ENCODE results near the gene SEMA4D.

SEMA4D gene

DNA sequence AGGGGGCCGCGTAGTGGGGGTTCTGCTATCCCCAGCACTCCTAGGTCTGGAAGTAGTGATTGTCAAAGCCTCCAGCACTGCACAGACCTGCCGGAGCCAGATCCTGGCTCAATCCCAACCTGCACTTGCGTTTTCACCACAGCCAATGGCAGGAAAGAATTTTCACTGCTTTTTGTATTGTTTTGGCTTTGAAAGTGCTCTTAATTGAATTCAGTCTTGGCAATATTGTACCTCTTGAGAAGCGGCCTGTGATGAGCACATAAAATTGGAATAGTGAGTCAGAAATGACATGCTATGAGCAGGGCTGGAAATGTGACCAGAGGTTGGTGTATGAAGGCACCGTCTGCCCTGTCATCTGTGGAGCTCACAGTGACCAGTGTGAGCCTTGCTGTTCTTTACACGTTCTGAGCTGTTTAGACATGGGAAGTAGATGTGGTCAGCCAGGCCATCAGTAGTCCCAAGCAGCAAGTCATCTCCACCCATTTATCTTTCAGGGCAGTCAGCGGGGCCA, 138.1 kb downstream of the SEMA4D start:
- no peak overlapping the region for H3K4me3 ChIP-seq (ENCODE audit: low read length)
- H3K79me2 ChIP-seq (ENCODE audit: control insufficient read depth, insufficient read depth, low read length) = no peaks in the 10 kb centered on the region
- H2BK5ac ChIP-seq (ENCODE audit: low read length) = no peak overlapping the region
- H3K4me2 ChIP-seq (ENCODE audit: low read length) = no peak overlapping the region
- no peaks in the 10 kb centered on the region for H3K79me1 ChIP-seq (ENCODE audit: low read length)
- no peak overlapping the region for H3K18ac ChIP-seq (ENCODE audit: low read length)
- peaks cover 25% of the 10 kb centered on the region for H3K36me3 ChIP-seq (ENCODE audit: control insufficient read depth, insufficient read depth, low read length)
- H3K56ac ChIP-seq (ENCODE audit: low read length) = no peak overlapping the region
- no peak overlapping the region for H2BK120ac ChIP-seq (ENCODE audit: low read depth, low read length)
- H3K23ac ChIP-seq (ENCODE audit: low read length) = no peak overlapping the region
- DNase-seq = no peak
- H2AK5ac ChIP-seq (ENCODE audit: low read length) = no peak overlapping the region
- no peaks in the 10 kb centered on the region for H3K4me1 ChIP-seq (ENCODE audit: control insufficient read depth, low read depth, low read length)
- no CpG with 5 or more reads among the region's 8 CpGs for WGBS (ENCODE audit: extremely low coverage, insufficient coverage, low lambda C conversion rate)
- H4K8ac ChIP-seq (ENCODE audit: low read depth, low read length) = no peak overlapping the region
- H2BK15ac ChIP-seq (replicated peaks; ENCODE audit: low read depth) = no peak overlapping the region
- H3K9ac ChIP-seq (ENCODE audit: low read length) = no peak overlapping the region
- H3K27me3 ChIP-seq (ENCODE audit: insufficient read depth, low read length, poor library complexity) = no peaks in the 10 kb centered on the region
- no peak overlapping the region for H3K27ac ChIP-seq (ENCODE audit: low read depth, low read length)
- no peak overlapping the region for H4K5ac ChIP-seq (ENCODE audit: low read length)
- no peak overlapping the region for H3K4ac ChIP-seq (ENCODE audit: low read depth, low read length)

DNA sequence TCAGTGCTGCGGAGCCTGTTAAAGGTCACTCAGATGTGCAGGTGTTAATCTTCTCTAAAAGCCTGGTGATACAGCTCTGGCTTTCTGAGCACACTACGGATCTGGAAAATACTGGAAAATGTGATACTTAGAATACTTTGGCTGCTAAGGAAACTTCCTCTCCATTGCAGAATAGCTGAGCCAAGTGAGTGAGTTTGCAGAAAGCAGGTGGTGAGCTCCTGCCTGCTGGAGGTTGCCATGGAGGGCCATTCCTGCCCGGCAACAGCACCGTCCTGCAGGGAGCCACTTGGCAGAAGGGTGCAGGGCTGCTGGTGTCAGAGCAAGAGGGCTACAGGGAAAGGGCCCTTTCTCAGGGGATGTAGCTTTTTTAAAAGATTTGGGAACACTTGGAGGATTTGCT, 138.9 kb downstream of the SEMA4D start:
- no CpG with 5 or more reads among the region's 4 CpGs for WGBS (ENCODE audit: extremely low coverage, insufficient coverage, low lambda C conversion rate)
- DNase-seq = no peak
- no peaks in the 10 kb centered on the region for H3K27me3 ChIP-seq (ENCODE audit: insufficient read depth, low read length, poor library complexity)

DNA sequence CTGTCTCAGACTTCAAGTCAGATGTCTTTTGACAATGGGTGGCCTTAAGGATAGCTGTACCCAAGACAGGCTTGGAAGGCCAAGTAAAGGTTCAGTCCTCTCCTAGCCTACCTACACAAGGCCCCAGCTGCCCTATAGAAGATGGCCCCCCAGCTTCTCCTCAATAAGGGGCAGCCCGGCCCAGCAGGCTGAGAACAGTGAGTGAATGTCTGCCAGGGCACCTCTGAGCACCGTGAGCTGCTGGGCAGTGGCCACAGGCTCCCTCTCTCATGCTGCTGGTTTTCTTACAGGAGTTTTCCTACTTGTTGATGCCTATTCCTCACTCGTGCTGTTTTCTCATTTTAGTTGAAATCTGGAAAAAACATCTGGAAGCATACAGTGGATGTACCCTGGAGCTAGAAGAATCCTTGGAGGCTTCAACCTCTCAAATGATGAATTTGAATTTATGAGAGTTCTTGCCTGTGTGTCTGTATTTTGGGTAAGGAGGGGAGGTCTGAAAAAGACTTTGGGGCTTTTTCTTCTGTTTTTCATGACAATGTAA, 139.5 kb downstream of the SEMA4D start:
- WGBS (ENCODE audit: extremely low coverage, insufficient coverage, low lambda C conversion rate) = no CpG with 5 or more reads among the region's 3 CpGs
- H4K8ac ChIP-seq (ENCODE audit: low read depth, low read length) = no peak overlapping the region
- no peaks in the 10 kb centered on the region for H3K79me1 ChIP-seq (ENCODE audit: low read length)
- no peak for DNase-seq
- H3K9ac ChIP-seq (ENCODE audit: low read length) = no peak overlapping the region
- no peak overlapping the region for H3K18ac ChIP-seq (ENCODE audit: low read length)
- H3K36me3 ChIP-seq (ENCODE audit: control insufficient read depth, insufficient read depth, low read length) = peaks cover 25% of the 10 kb centered on the region
- no peak overlapping the region for H3K4ac ChIP-seq (ENCODE audit: low read depth, low read length)
- H2BK120ac ChIP-seq (ENCODE audit: low read depth, low read length) = no peak overlapping the region
- H2BK15ac ChIP-seq (replicated peaks; ENCODE audit: low read depth) = no peak overlapping the region
- H3K27me3 ChIP-seq (ENCODE audit: insufficient read depth, low read length, poor library complexity) = no peaks in the 10 kb centered on the region
- H3K4me1 ChIP-seq (ENCODE audit: control insufficient read depth, low read depth, low read length) = no peaks in the 10 kb centered on the region
- no peaks in the 10 kb centered on the region for H3K79me2 ChIP-seq (ENCODE audit: control insufficient read depth, insufficient read depth, low read length)
- no peak overlapping the region for H2BK5ac ChIP-seq (ENCODE audit: low read length)
- H3K56ac ChIP-seq (ENCODE audit: low read length) = no peak overlapping the region
- H3K27ac ChIP-seq (ENCODE audit: low read depth, low read length) = no peak overlapping the region
- H3K23ac ChIP-seq (ENCODE audit: low read length) = no peak overlapping the region
- H3K4me2 ChIP-seq (ENCODE audit: low read length) = no peak overlapping the region
- H3K4me3 ChIP-seq (ENCODE audit: low read length) = no peak overlapping the region
- H2AK5ac ChIP-seq (ENCODE audit: low read length) = no peak overlapping the region
- no peak overlapping the region for H4K5ac ChIP-seq (ENCODE audit: low read length)

More for the DNA sequence above, 138.9 kb downstream of the SEMA4D start:
- no peak overlapping the region for H4K8ac ChIP-seq (ENCODE audit: low read depth, low read length)
- no peak overlapping the region for H3K18ac ChIP-seq (ENCODE audit: low read length)
- H3K27ac ChIP-seq (ENCODE audit: low read depth, low read length) = no peak overlapping the region
- H3K9ac ChIP-seq (ENCODE audit: low read length) = no peak overlapping the region
- no peak overlapping the region for H2BK15ac ChIP-seq (replicated peaks; ENCODE audit: low read depth)
- H3K4ac ChIP-seq (ENCODE audit: low read depth, low read length) = no peak overlapping the region
- H3K79me2 ChIP-seq (ENCODE audit: control insufficient read depth, insufficient read depth, low read length) = no peaks in the 10 kb centered on the region
- no peak overlapping the region for H3K4me3 ChIP-seq (ENCODE audit: low read length)
- no peak overlapping the region for H3K4me2 ChIP-seq (ENCODE audit: low read length)
- H4K5ac ChIP-seq (ENCODE audit: low read length) = no peak overlapping the region
- no peak overlapping the region for H3K23ac ChIP-seq (ENCODE audit: low read length)
- H2BK120ac ChIP-seq (ENCODE audit: low read depth, low read length) = no peak overlapping the region
- no peaks in the 10 kb centered on the region for H3K79me1 ChIP-seq (ENCODE audit: low read length)
- no peak overlapping the region for H2BK5ac ChIP-seq (ENCODE audit: low read length)
- peaks cover 25% of the 10 kb centered on the region for H3K36me3 ChIP-seq (ENCODE audit: control insufficient read depth, insufficient read depth, low read length)
- no peaks in the 10 kb centered on the region for H3K4me1 ChIP-seq (ENCODE audit: control insufficient read depth, low read depth, low read length)
- no peak overlapping the region for H2AK5ac ChIP-seq (ENCODE audit: low read length)
- H3K56ac ChIP-seq (ENCODE audit: low read length) = no peak overlapping the region

DNA sequence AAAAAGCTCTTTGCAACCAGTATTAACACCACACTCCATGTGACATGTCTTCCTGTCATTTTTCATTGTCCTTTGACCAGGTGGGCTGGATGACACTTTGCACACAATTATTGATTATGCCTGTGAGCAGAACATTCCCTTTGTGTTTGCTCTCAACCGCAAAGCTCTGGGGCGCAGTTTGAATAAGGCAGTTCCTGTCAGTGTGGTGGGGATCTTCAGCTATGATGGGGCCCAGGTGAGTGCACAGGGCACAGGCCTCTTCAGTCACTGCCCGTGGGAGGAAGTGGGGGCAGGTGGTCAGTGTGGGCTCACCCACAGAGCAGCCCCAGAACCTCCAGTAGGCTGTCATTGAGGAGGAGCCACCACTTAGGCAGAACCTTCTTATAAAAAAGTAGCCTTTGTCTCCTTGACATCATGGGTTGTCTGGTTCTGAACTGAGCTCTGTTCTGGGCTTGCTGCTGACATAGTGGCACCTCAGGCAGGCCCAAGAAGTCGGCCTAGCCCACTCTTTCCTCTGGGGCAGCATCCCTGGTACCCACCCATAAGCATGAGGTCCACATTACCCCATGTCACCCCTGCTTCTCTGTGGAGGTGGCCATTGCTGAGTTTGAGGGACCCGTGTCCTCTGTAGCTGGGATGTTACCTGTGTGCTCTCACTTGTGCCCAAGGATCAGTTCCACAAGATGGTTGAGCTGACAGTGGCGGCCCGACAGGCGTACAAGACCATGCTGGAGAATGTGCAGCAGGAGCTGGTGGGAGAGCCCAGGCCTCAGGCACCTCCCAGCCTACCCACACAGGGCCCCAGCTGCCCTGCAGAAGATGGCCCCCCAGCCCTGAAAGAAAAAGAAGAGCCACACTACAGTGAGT, 140.3 kb downstream of the SEMA4D start:
- H3K4ac ChIP-seq (ENCODE audit: low read depth, low read length) = no peak overlapping the region
- H3K36me3 ChIP-seq (ENCODE audit: control insufficient read depth, insufficient read depth, low read length) = peaks cover 29% of the 10 kb centered on the region
- H3K18ac ChIP-seq (ENCODE audit: low read length) = no peak overlapping the region
- no peaks in the 10 kb centered on the region for H3K27me3 ChIP-seq (ENCODE audit: insufficient read depth, low read length, poor library complexity)
- H3K56ac ChIP-seq (ENCODE audit: low read length) = no peak overlapping the region
- peaks cover 3% of the 10 kb centered on the region for H3K79me1 ChIP-seq (ENCODE audit: low read length)
- no peak overlapping the region for H4K5ac ChIP-seq (ENCODE audit: low read length)
- H3K4me1 ChIP-seq (ENCODE audit: control insufficient read depth, low read depth, low read length) = no peaks in the 10 kb centered on the region
- DNase-seq = no peak
- no peak overlapping the region for H3K4me3 ChIP-seq (ENCODE audit: low read length)
- H2AK5ac ChIP-seq (ENCODE audit: low read length) = no peak overlapping the region
- H3K4me2 ChIP-seq (ENCODE audit: low read length) = no peak overlapping the region
- no peak overlapping the region for H2BK5ac ChIP-seq (ENCODE audit: low read length)
- H3K27ac ChIP-seq (ENCODE audit: low read depth, low read length) = no peak overlapping the region
- no peaks in the 10 kb centered on the region for H3K79me2 ChIP-seq (ENCODE audit: control insufficient read depth, insufficient read depth, low read length)
- no CpG with 5 or more reads among the region's 8 CpGs for WGBS (ENCODE audit: extremely low coverage, insufficient coverage, low lambda C conversion rate)
- H2BK120ac ChIP-seq (ENCODE audit: low read depth, low read length) = no peak overlapping the region
- H2BK15ac ChIP-seq (replicated peaks; ENCODE audit: low read depth) = no peak overlapping the region
- H3K9ac ChIP-seq (ENCODE audit: low read length) = no peak overlapping the region
- H3K23ac ChIP-seq (ENCODE audit: low read length) = no peak overlapping the region
- no peak overlapping the region for H4K8ac ChIP-seq (ENCODE audit: low read depth, low read length)

DNA sequence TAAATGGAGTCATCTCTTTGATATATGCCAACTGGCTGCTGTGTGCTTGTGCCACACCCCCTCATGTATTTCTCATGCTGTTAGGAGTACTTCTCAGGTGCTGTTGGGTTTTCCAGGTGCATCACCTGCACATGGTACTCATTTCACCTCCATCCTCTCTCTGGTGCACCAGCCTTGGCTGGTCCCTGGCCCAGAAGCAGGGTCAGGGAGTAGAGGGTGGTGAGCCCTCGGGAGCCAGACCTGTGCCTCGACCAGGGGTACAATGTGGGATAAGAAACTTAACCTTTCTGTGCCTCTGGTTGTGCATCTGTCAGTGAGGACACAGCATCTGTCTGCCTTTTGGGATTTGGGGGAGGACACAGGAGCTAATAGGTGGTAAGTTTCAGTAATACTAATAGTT, 141.1 kb downstream of the SEMA4D start:
- no peak overlapping the region for H2BK5ac ChIP-seq (ENCODE audit: low read length)
- H2BK15ac ChIP-seq (replicated peaks; ENCODE audit: low read depth) = no peak overlapping the region
- H3K4me2 ChIP-seq (ENCODE audit: low read length) = no peak overlapping the region
- H3K23ac ChIP-seq (ENCODE audit: low read length) = no peak overlapping the region
- H2AK5ac ChIP-seq (ENCODE audit: low read length) = no peak overlapping the region
- DNase-seq = no peak
- no peak overlapping the region for H3K18ac ChIP-seq (ENCODE audit: low read length)
- no peak overlapping the region for H3K9ac ChIP-seq (ENCODE audit: low read length)
- H3K4ac ChIP-seq (ENCODE audit: low read depth, low read length) = no peak overlapping the region
- no peaks in the 10 kb centered on the region for H3K27me3 ChIP-seq (ENCODE audit: insufficient read depth, low read length, poor library complexity)
- H3K56ac ChIP-seq (ENCODE audit: low read length) = no peak overlapping the region
- no peaks in the 10 kb centered on the region for H3K4me1 ChIP-seq (ENCODE audit: control insufficient read depth, low read depth, low read length)
- peaks cover 30% of the 10 kb centered on the region for H3K36me3 ChIP-seq (ENCODE audit: control insufficient read depth, insufficient read depth, low read length)
- H3K79me2 ChIP-seq (ENCODE audit: control insufficient read depth, insufficient read depth, low read length) = no peaks in the 10 kb centered on the region
- H4K8ac ChIP-seq (ENCODE audit: low read depth, low read length) = no peak overlapping the region
- H4K5ac ChIP-seq (ENCODE audit: low read length) = no peak overlapping the region
- WGBS (ENCODE audit: extremely low coverage, insufficient coverage, low lambda C conversion rate) = no CpG with 5 or more reads among the region's 2 CpGs
- peaks cover 3% of the 10 kb centered on the region for H3K79me1 ChIP-seq (ENCODE audit: low read length)
- no peak overlapping the region for H3K4me3 ChIP-seq (ENCODE audit: low read length)
- H3K27ac ChIP-seq (ENCODE audit: low read depth, low read length) = no peak overlapping the region
- H2BK120ac ChIP-seq (ENCODE audit: low read depth, low read length) = no peak overlapping the region

All from mesendoderm (in vitro differentiated cells).